Keratinocyte (primary cell): Measurements from ENCODE around the gene EYS. TPM values are rescaled to one million over a fixed set of nuclear protein-coding genes. Genes with fewer than 3 reads are reported as not detected.

Experiments used
- DNase-seq: peaks from one replicate; pipeline ENCODE4 v3.0.0-alpha.2; 2011; ENCODE audit warnings: low read depth, missing footprints, low spot score
- FAIRE-seq: peaks from 2 replicates; lab custom pipeline; 2011; peaks lifted over from hg19 to GRCh38; lab: Jason Lieb, UNC
- H2AFZ ChIP-seq: 2 replicates; pipeline ENCODE4 v1.6.0; 2012; ENCODE audit warnings: low read length, control low read depth, inconsistent platforms; ENCODE audit not compliant: control insufficient read depth
- H3K27ac ChIP-seq: 2 replicates; pipeline ENCODE4 v1.5.1; 2011; ENCODE audit warnings: low read length; ENCODE audit not compliant: control insufficient read depth, insufficient read depth
- H3K27me3 ChIP-seq: 3 replicates; pipeline ENCODE4 v1.6.0; 2011; ENCODE audit warnings: low read length; ENCODE audit not compliant: control insufficient read depth, insufficient read depth; ENCODE audit errors: extremely low read depth
- H3K36me3 ChIP-seq, 2 experiments: 2 replicates in 1 of 2; 3 replicates in 1 of 2; pipeline ENCODE4 v1.5.1; 2011; ENCODE audit warnings: low read length in 2 of 2, mild to moderate bottlenecking in 1 of 2; ENCODE audit not compliant: control insufficient read depth in 2 of 2, insufficient read depth in 2 of 2; ENCODE audit errors: extremely low read depth in 1 of 2
- H3K4me1 ChIP-seq: 3 replicates; pipeline ENCODE4 v1.5.1; 2011; ENCODE audit warnings: low read length; ENCODE audit not compliant: control insufficient read depth, insufficient read depth; ENCODE audit errors: extremely low read depth
- H3K4me2 ChIP-seq: 3 replicates; pipeline ENCODE4 v1.6.0; 2011; ENCODE audit warnings: low read depth, low read length; ENCODE audit not compliant: control insufficient read depth, insufficient read depth; ENCODE audit errors: extremely low read depth
- H3K4me3 ChIP-seq, 3 experiments: fragments of 200-600 bp in 1 of 3; sonication (generic) in 1 of 3; 2 replicates in 2 of 3; 3 replicates in 1 of 3; pipeline ENCODE4 v1.5.1; 2011 to 2016; ENCODE audit warnings: low read length in 3 of 3, mild to moderate bottlenecking in 3 of 3, control low read depth in 2 of 3, inconsistent platforms in 1 of 3, low read depth in 1 of 3, mixed read lengths in 1 of 3, mixed run types in 1 of 3, moderate library complexity in 1 of 3; ENCODE audit not compliant: control insufficient read depth in 2 of 3, insufficient read depth in 2 of 3; ENCODE audit errors: extremely low read depth in 1 of 3
- H3K79me2 ChIP-seq: 2 replicates; pipeline ENCODE4 v1.6.0; 2012; ENCODE audit warnings: low read length; ENCODE audit not compliant: control insufficient read depth, insufficient read depth
- H3K9ac ChIP-seq: 3 replicates; pipeline ENCODE4 v1.6.0; 2011; ENCODE audit warnings: low read length; ENCODE audit not compliant: control insufficient read depth, insufficient read depth; ENCODE audit errors: extremely low read depth
- H3K9me1 ChIP-seq: 3 replicates; pipeline ENCODE4 v1.6.0; 2011; ENCODE audit warnings: low read length; ENCODE audit not compliant: control insufficient read depth, insufficient read depth; ENCODE audit errors: extremely low read depth
- H3K9me3 ChIP-seq: 2 replicates; pipeline ENCODE4 v1.5.1; 2012; ENCODE audit warnings: low read depth, low read length; ENCODE audit not compliant: control insufficient read depth
- H4K20me1 ChIP-seq: 3 replicates; pipeline ENCODE4 v1.6.0; 2011; ENCODE audit warnings: low read length; ENCODE audit not compliant: control insufficient read depth, insufficient read depth; ENCODE audit errors: extremely low read depth
- CTCF ChIP-seq, 3 experiments: IDR thresholded peaks in 1 of 3; conservative IDR thresholded peaks in 1 of 3; optimal IDR thresholded peaks in 1 of 3; 2 replicates in 2 of 3; 3 replicates in 1 of 3; pipeline versions ENCODE3 to v1.5.1; 2011; ENCODE audit warnings: low read length in 3 of 3, mild to moderate bottlenecking in 3 of 3, moderate library complexity in 2 of 3, control low read depth in 1 of 3, inconsistent platforms in 1 of 3; ENCODE audit not compliant: insufficient read depth in 2 of 3; ENCODE audit errors: extremely low read depth in 1 of 3
- EZH2 ChIP-seq: IDR thresholded peaks from one replicate; pipeline ENCODE4 v1.6.1; 2012; ENCODE audit warnings: inconsistent platforms, mild to moderate bottlenecking, low read length, moderate library complexity
- dilution Hi-C: fragments of 300-500 bp; cut with MboI; formaldehyde crosslinking; loops from one replicate; pipeline ENCODE4 v1.7.0; 2020; ENCODE audit warnings: low sequenced_read_pairs; ENCODE audit not compliant: extremely low pct_ligation_motif_present
- polyA plus RNA-seq, 5 experiments: library from polyadenylated mRNA; depleted of rRNA in 3 of 5; stranded (reverse) in 3 of 5; stranded (forward) in 1 of 5; unstranded in 1 of 5; fragments of >200 nt; gene quantifications; 1 replicate in 1 of 5; 2 replicates in 3 of 5; 3 replicates in 1 of 5; pipeline versions ENCODE4 v1.2.1 to v1.2.3, GENCODE V29; 2011 to 2012; ENCODE audit warnings: missing spikeins in 2 of 5, low read depth in 1 of 5, low replicate concordance in 1 of 5

The EYS gene
- polyA plus RNA-seq, 1 donor (not counting 4 experiments of a cell fraction or from before 2014, with no cell fraction given) = 0.34 TPM

GRCh38 chr6:63926950-63927927, 1779.8 kb downstream of the EYS start:
- H3K4me3 ChIP-seq = no peak overlapping the region
- no peaks in the 10 kb centered on the region for H4K20me1 ChIP-seq
- FAIRE-seq (no peak), DNase-seq (no peak)
- no peaks in the 10 kb centered on the region for H3K27me3 ChIP-seq
- no peaks in the 10 kb centered on the region for H3K9me1 ChIP-seq
- no peaks in the 10 kb centered on the region for H3K79me2 ChIP-seq
- no peaks in the 10 kb centered on the region for H3K9me3 ChIP-seq
- H3K36me3 ChIP-seq = no peaks in the 10 kb centered on the region
- no peak overlapping the region for H3K27ac ChIP-seq
- no peak overlapping the region for H3K9ac ChIP-seq
- TF ChIP-seq EZH2 (no peak), CTCF (optimal IDR thresholded peaks at IDR 0.05 in 1 of 3, IDR thresholded peaks at IDR 0.05 in 1 of 3, conservative IDR thresholded peaks at IDR 0.05 in 1 of 3; ENCODE audit: extremely low read depth in 1 of 3, insufficient read depth in 2 of 3, low read length in 3 of 3) (no peak)
- dilution Hi-C loops = no loop called here
- H3K4me2 ChIP-seq = no peak overlapping the region
- H3K4me1 ChIP-seq = no peaks in the 10 kb centered on the region
- H2AFZ ChIP-seq = no peak overlapping the region

- H3K4me1 ChIP-seq = no peaks in the 10 kb centered on the region
- H3K4me2 ChIP-seq = no peak overlapping the region
- H4K20me1 ChIP-seq = no peaks in the 10 kb centered on the region
- no peak for DNase-seq
- H3K79me2 ChIP-seq = no peaks in the 10 kb centered on the region
- no peak overlapping the region for H3K27ac ChIP-seq
- no peaks in the 10 kb centered on the region for H3K27me3 ChIP-seq
- H3K9me1 ChIP-seq = no peaks in the 10 kb centered on the region
- no peak for TF ChIP-seq CTCF (optimal IDR thresholded peaks at IDR 0.05 in 1 of 3, IDR thresholded peaks at IDR 0.05 in 1 of 3, conservative IDR thresholded peaks at IDR 0.05 in 1 of 3; ENCODE audit: extremely low read depth in 1 of 3, insufficient read depth in 2 of 3, low read length in 3 of 3)
- no peak for TF ChIP-seq EZH2
- no peaks in the 10 kb centered on the region for H3K9me3 ChIP-seq
- no peak for FAIRE-seq
- H2AFZ ChIP-seq = no peak overlapping the region
- dilution Hi-C loops = no loop called here
- H3K9ac ChIP-seq = no peak overlapping the region
- no peaks in the 10 kb centered on the region for H3K36me3 ChIP-seq
- H3K4me3 ChIP-seq = no peak overlapping the region
These were observed 1780.7 kb downstream of the EYS start for GRCh38 chr6:63926258-63926780.
